ENCODE results near the gene AUNIP.
A peak's percentile ranks its signal among the peaks of the same experiment; 100 is the strongest.
"Not testable (repeated sequence)": the region's sequence is repeated elsewhere in the genome, so short reads cannot be mapped to it uniquely, and the experiment has no call there.

The AUNIP gene

GRCh38 chr1:25861316-25862286 is 2.3 kb upstream of the AUNIP start:
- no peak overlapping the region for H3K9ac ChIP-seq (ENCODE audit: low read length)

GRCh38 chr1:25858494-25858893 is 763 bp downstream of the AUNIP start:
- peak; percentile 23 for DNase-seq (ENCODE audit: low read depth)
- H3K4me1 ChIP-seq (ENCODE audit: control insufficient read depth, insufficient read depth, low read length), result peaks cover 11% of the 10 kb centered on the region

More at GRCh38 chr1:25861316-25862286, 2.3 kb upstream of the AUNIP start:
- no peak for DNase-seq (ENCODE audit: low read depth)
- Histone ChIP-seq H3K4me1 (ENCODE audit: control insufficient read depth, insufficient read depth, low read length) (peaks cover 11% of the 10 kb centered on the region), H3K27me3 (replicated peaks; ENCODE audit: control insufficient read depth, insufficient read depth, low read length) (no peaks in the 10 kb centered on the region), H3K4me3 (ENCODE audit: low read length) (no peak overlapping the region), H3K36me3 (ENCODE audit: control insufficient read depth, insufficient read depth, low read length, severe bottlenecking) (peaks cover 9% of the 10 kb centered on the region), H3K9me3 (ENCODE audit: control insufficient read depth, low read length) (no peaks in the 10 kb centered on the region)

GRCh38 chr1:25856856-25857255 is 2.4 kb downstream of the AUNIP start:
- Histone ChIP-seq H3K4me3 (ENCODE audit: low read length) (no peak overlapping the region), H3K27me3 (replicated peaks; ENCODE audit: control insufficient read depth, insufficient read depth, low read length) (no peaks in the 10 kb centered on the region), H3K9ac (ENCODE audit: low read length) (no peak overlapping the region), H3K9me3 (ENCODE audit: control insufficient read depth, low read length) (no peaks in the 10 kb centered on the region), H3K36me3 (ENCODE audit: control insufficient read depth, insufficient read depth, low read length, severe bottlenecking) (no peaks in the 10 kb centered on the region), H3K4me1 (ENCODE audit: control insufficient read depth, insufficient read depth, low read length) (peaks cover 11% of the 10 kb centered on the region)
- DNase-seq (ENCODE audit: low read depth), result no peak

More at GRCh38 chr1:25858494-25858893, 763 bp downstream of the AUNIP start:
- H3K36me3 ChIP-seq (ENCODE audit: control insufficient read depth, insufficient read depth, low read length, severe bottlenecking), result peaks cover 9% of the 10 kb centered on the region
- no peaks in the 10 kb centered on the region for H3K27me3 ChIP-seq (replicated peaks; ENCODE audit: control insufficient read depth, insufficient read depth, low read length)
- peak overlapping the region; percentile 96 for H3K9ac ChIP-seq (ENCODE audit: low read length)
- peak overlapping the region; percentile 93 for H3K4me3 ChIP-seq (ENCODE audit: low read length)
- no peaks in the 10 kb centered on the region for H3K9me3 ChIP-seq (ENCODE audit: control insufficient read depth, low read length)

GRCh38 chr1:25854554-25854953 is 4.7 kb downstream of the AUNIP start:
- H3K27me3 ChIP-seq (replicated peaks; ENCODE audit: control insufficient read depth, insufficient read depth, low read length), result no peaks in the 10 kb centered on the region
- H3K36me3 ChIP-seq (ENCODE audit: control insufficient read depth, insufficient read depth, low read length, severe bottlenecking), result no peaks in the 10 kb centered on the region
- no peaks in the 10 kb centered on the region for H3K9me3 ChIP-seq (ENCODE audit: control insufficient read depth, low read length)
- no peak for DNase-seq (ENCODE audit: low read depth)
- no peak overlapping the region for H3K4me3 ChIP-seq (ENCODE audit: low read length)
- no peak overlapping the region for H3K9ac ChIP-seq (ENCODE audit: low read length)
- H3K4me1 ChIP-seq (ENCODE audit: control insufficient read depth, insufficient read depth, low read length), result peaks cover 6% of the 10 kb centered on the region

- Histone ChIP-seq H3K4me3 (ENCODE audit: low read length) (no peak overlapping the region), H3K9ac (ENCODE audit: low read length) (no peak overlapping the region), H3K4me1 (ENCODE audit: control insufficient read depth, insufficient read depth, low read length) (no peaks in the 10 kb centered on the region), H3K36me3 (ENCODE audit: control insufficient read depth, insufficient read depth, low read length, severe bottlenecking) (no peaks in the 10 kb centered on the region), H3K27me3 (replicated peaks; ENCODE audit: control insufficient read depth, insufficient read depth, low read length) (no peaks in the 10 kb centered on the region), H3K9me3 (ENCODE audit: control insufficient read depth, low read length) (no peaks in the 10 kb centered on the region)
- DNase-seq (ENCODE audit: low read depth), result no peak
Observed at GRCh38 chr1:25848531-25848930, 10.7 kb downstream of the AUNIP start.

- no peak for DNase-seq (ENCODE audit: low read depth)
- H3K9ac ChIP-seq (ENCODE audit: low read length), result no peak overlapping the region
- no peaks in the 10 kb centered on the region for H3K27me3 ChIP-seq (replicated peaks; ENCODE audit: control insufficient read depth, insufficient read depth, low read length)
- H3K4me1 ChIP-seq (ENCODE audit: control insufficient read depth, insufficient read depth, low read length), result no peaks in the 10 kb centered on the region
- H3K36me3 ChIP-seq (ENCODE audit: control insufficient read depth, insufficient read depth, low read length, severe bottlenecking), result no peaks in the 10 kb centered on the region
- no peak overlapping the region for H3K4me3 ChIP-seq (ENCODE audit: low read length)
- no peaks in the 10 kb centered on the region for H3K9me3 ChIP-seq (ENCODE audit: control insufficient read depth, low read length)
Observed at GRCh38 chr1:25847929-25848328, 11.3 kb downstream of the AUNIP start.

- H3K4me1 ChIP-seq (ENCODE audit: control insufficient read depth, insufficient read depth, low read length), result no peaks in the 10 kb centered on the region
- no peak overlapping the region for H3K4me3 ChIP-seq (ENCODE audit: low read length)
- no peaks in the 10 kb centered on the region for H3K36me3 ChIP-seq (ENCODE audit: control insufficient read depth, insufficient read depth, low read length, severe bottlenecking)
- no peak overlapping the region for H3K9ac ChIP-seq (ENCODE audit: low read length)
- no peaks in the 10 kb centered on the region for H3K9me3 ChIP-seq (ENCODE audit: control insufficient read depth, low read length)
- no peak for DNase-seq (ENCODE audit: low read depth)
- H3K27me3 ChIP-seq (replicated peaks; ENCODE audit: control insufficient read depth, insufficient read depth, low read length), result no peaks in the 10 kb centered on the region
Observed at GRCh38 chr1:25845664-25846063, 13.6 kb downstream of the AUNIP start.

- no peaks in the 10 kb centered on the region for H3K9me3 ChIP-seq (ENCODE audit: control insufficient read depth, low read length)
- no peaks in the 10 kb centered on the region for H3K4me1 ChIP-seq (ENCODE audit: control insufficient read depth, insufficient read depth, low read length)
- no peak for DNase-seq (ENCODE audit: low read depth)
- no peak overlapping the region for H3K4me3 ChIP-seq (ENCODE audit: low read length)
- no peak overlapping the region for H3K9ac ChIP-seq (ENCODE audit: low read length)
- no peaks in the 10 kb centered on the region for H3K27me3 ChIP-seq (replicated peaks; ENCODE audit: control insufficient read depth, insufficient read depth, low read length)
- H3K36me3 ChIP-seq (ENCODE audit: control insufficient read depth, insufficient read depth, low read length, severe bottlenecking), result no peaks in the 10 kb centered on the region
Observed at GRCh38 chr1:25844536-25845337, 14.5 kb downstream of the AUNIP start.

- Histone ChIP-seq H3K36me3 (ENCODE audit: control insufficient read depth, insufficient read depth, low read length, severe bottlenecking) (no peaks in the 10 kb centered on the region), H3K4me1 (ENCODE audit: control insufficient read depth, insufficient read depth, low read length) (no peaks in the 10 kb centered on the region), H3K4me3 (ENCODE audit: low read length) (no peak overlapping the region), H3K9me3 (ENCODE audit: control insufficient read depth, low read length) (no peaks in the 10 kb centered on the region), H3K27me3 (replicated peaks; ENCODE audit: control insufficient read depth, insufficient read depth, low read length) (no peaks in the 10 kb centered on the region), H3K9ac (ENCODE audit: low read length) (no peak overlapping the region)
- no peak for DNase-seq (ENCODE audit: low read depth)
Observed at GRCh38 chr1:25843483-25843882, 15.8 kb downstream of the AUNIP start.

GRCh38 chr1:25839808-25840207 is 19.4 kb downstream of the AUNIP start:
- not testable (repeated sequence) for DNase-seq (ENCODE audit: low read depth)

GRCh38 chr1:25837262-25837875 is 21.9 kb downstream of the AUNIP start:
- Histone ChIP-seq H3K4me3 (ENCODE audit: low read length) (no peak overlapping the region), H3K27me3 (replicated peaks; ENCODE audit: control insufficient read depth, insufficient read depth, low read length) (no peaks in the 10 kb centered on the region), H3K4me1 (ENCODE audit: control insufficient read depth, insufficient read depth, low read length) (peaks cover 8% of the 10 kb centered on the region), H3K36me3 (ENCODE audit: control insufficient read depth, insufficient read depth, low read length, severe bottlenecking) (peaks cover 18% of the 10 kb centered on the region), H3K9ac (ENCODE audit: low read length) (no peak overlapping the region), H3K9me3 (ENCODE audit: control insufficient read depth, low read length) (no peaks in the 10 kb centered on the region)
- no peak for DNase-seq (ENCODE audit: low read depth)

More at GRCh38 chr1:25839808-25840207, 19.4 kb downstream of the AUNIP start:
- not testable (repeated sequence) for H3K9ac ChIP-seq (ENCODE audit: low read length); H3K4me1 ChIP-seq (ENCODE audit: control insufficient read depth, insufficient read depth, low read length); H3K36me3 ChIP-seq (ENCODE audit: control insufficient read depth, insufficient read depth, low read length, severe bottlenecking); H3K9me3 ChIP-seq (ENCODE audit: control insufficient read depth, low read length); H3K27me3 ChIP-seq (replicated peaks; ENCODE audit: control insufficient read depth, insufficient read depth, low read length); H3K4me3 ChIP-seq (ENCODE audit: low read length)
